IPS DF 6.9 (cell line): ENCODE data around the gene ADIPOR2.
A peak's percentile ranks its signal among the peaks of the same experiment; 100 is the strongest.
"Not testable (repeated sequence)": the region's sequence is repeated elsewhere in the genome, so short reads cannot be mapped to it uniquely, and the experiment has no call there.

ENCODE experiments used
- DNase-seq: peaks from one replicate; pipeline ENCODE4 v3.0.0-alpha.2; 2013; ENCODE audit warnings: low read depth, low spot score
- H3K27ac ChIP-seq: one replicate; pipeline ENCODE4 v1.5.1; 2013; ENCODE audit warnings: low read length, control low read depth
- H3K27me3 ChIP-seq: 2 replicates; pipeline ENCODE4 v1.6.1; 2013; ENCODE audit warnings: mild to moderate bottlenecking, low read length; ENCODE audit not compliant: control insufficient read depth, insufficient read depth
- H3K36me3 ChIP-seq: 2 replicates; pipeline ENCODE4 v1.6.1; 2013; ENCODE audit warnings: low read length; ENCODE audit not compliant: control insufficient read depth, insufficient read depth
- H3K4me1 ChIP-seq: 2 replicates; pipeline ENCODE4 v1.6.1; 2013; ENCODE audit warnings: low read length; ENCODE audit not compliant: control insufficient read depth, insufficient read depth
- H3K4me3 ChIP-seq: 2 replicates; pipeline ENCODE4 v1.5.1; 2013; ENCODE audit warnings: mild to moderate bottlenecking, low read length
- H3K9me3 ChIP-seq: 2 replicates; pipeline ENCODE4 v1.6.1; 2013; ENCODE audit warnings: low read length, inconsistent platforms; ENCODE audit not compliant: control insufficient read depth, insufficient read depth
- WGBS: extraction: QIAGEN DNeasy Blood & Tissue Kit; methylation state at CpG from one replicate; pipeline ENCODE4 v1.1.7; 2013; ENCODE audit warnings: mixed read lengths, missing lambda C conversion rate; ENCODE audit not compliant: insufficient read length, insufficient coverage; 5-methylcytosine and 5-hydroxymethylcytosine counted together

The ADIPOR2 gene

GRCh38 chr12:1715459-1715858 lies 24.6 kb downstream of the ADIPOR2 start:
- not testable (repeated sequence) for H3K36me3 ChIP-seq, H3K4me1 ChIP-seq, H3K9me3 ChIP-seq, H3K4me3 ChIP-seq, H3K27me3 ChIP-seq, DNase-seq, H3K27ac ChIP-seq
- WGBS = no CpG with 5 or more reads among the region's 8 CpGs

- DNase-seq = no peak
- no peak overlapping the region for H3K4me3 ChIP-seq
- no CpG with 5 or more reads among the region's 3 CpGs for WGBS
- H3K27ac ChIP-seq = no peak overlapping the region
- no peaks in the 10 kb centered on the region for H3K9me3 ChIP-seq
- H3K4me1 ChIP-seq = no peaks in the 10 kb centered on the region
- H3K27me3 ChIP-seq = no peaks in the 10 kb centered on the region
- H3K36me3 ChIP-seq = no peaks in the 10 kb centered on the region
These were observed 25.5 kb downstream of the ADIPOR2 start for GRCh38 chr12:1716215-1716862.

- Histone ChIP-seq H3K4me3 (no peak overlapping the region), H3K9me3 (no peaks in the 10 kb centered on the region), H3K36me3 (no peaks in the 10 kb centered on the region), H3K27ac (no peak overlapping the region), H3K4me1 (no peaks in the 10 kb centered on the region), H3K27me3 (no peaks in the 10 kb centered on the region)
- no peak for DNase-seq
These were observed 26.0 kb downstream of the ADIPOR2 start for GRCh38 chr12:1716911-1717310.

- Histone ChIP-seq H3K4me1 (no peaks in the 10 kb centered on the region), H3K4me3 (no peak overlapping the region), H3K36me3 (no peaks in the 10 kb centered on the region), H3K27ac (no peak overlapping the region), H3K27me3 (no peaks in the 10 kb centered on the region), H3K9me3 (no peaks in the 10 kb centered on the region)
- DNase-seq = no peak
These were observed 28.3 kb downstream of the ADIPOR2 start for GRCh38 chr12:1719139-1719538.

GRCh38 chr12:1720494-1720893 lies 29.6 kb downstream of the ADIPOR2 start:
- WGBS = no CpG with 5 or more reads among the region's 3 CpGs
- H3K9me3 ChIP-seq = no peaks in the 10 kb centered on the region
- H3K36me3 ChIP-seq = no peaks in the 10 kb centered on the region
- H3K27me3 ChIP-seq = no peaks in the 10 kb centered on the region
- no peaks in the 10 kb centered on the region for H3K4me1 ChIP-seq
- H3K4me3 ChIP-seq = no peak overlapping the region
- no peak overlapping the region for H3K27ac ChIP-seq
- peak; percentile 11 for DNase-seq

GRCh38 chr12:1723721-1724120 lies 32.9 kb downstream of the ADIPOR2 start:
- Histone ChIP-seq H3K27me3 (no peaks in the 10 kb centered on the region), H3K4me1 (no peaks in the 10 kb centered on the region), H3K4me3 (no peak overlapping the region), H3K27ac (no peak overlapping the region), H3K36me3 (no peaks in the 10 kb centered on the region), H3K9me3 (no peaks in the 10 kb centered on the region)
- WGBS = no CpG with 5 or more reads among the region's 6 CpGs
- DNase-seq = no peak

- H3K27ac ChIP-seq = no peak overlapping the region
- DNase-seq = no peak
- no peaks in the 10 kb centered on the region for H3K27me3 ChIP-seq
- no peak overlapping the region for H3K4me3 ChIP-seq
- WGBS = no CpG with 5 or more reads among the region's 3 CpGs
- no peaks in the 10 kb centered on the region for H3K4me1 ChIP-seq
- H3K36me3 ChIP-seq = no peaks in the 10 kb centered on the region
- H3K9me3 ChIP-seq = no peaks in the 10 kb centered on the region
These were observed 33.4 kb downstream of the ADIPOR2 start for GRCh38 chr12:1724250-1724649.

- Histone ChIP-seq H3K27ac (no peak overlapping the region), H3K9me3 (no peaks in the 10 kb centered on the region)
These were observed 35.9 kb downstream of the ADIPOR2 start for GRCh38 chr12:1726753-1727152.

GRCh38 chr12:1728824-1729223 lies 38.0 kb downstream of the ADIPOR2 start:
- Histone ChIP-seq H3K9me3 (no peaks in the 10 kb centered on the region), H3K4me1 (no peaks in the 10 kb centered on the region), H3K27me3 (no peaks in the 10 kb centered on the region), H3K36me3 (no peaks in the 10 kb centered on the region), H3K27ac (no peak overlapping the region), H3K4me3 (no peak overlapping the region)
- no CpG with 5 or more reads among the region's 1 CpG for WGBS
- DNase-seq = no peak

More at GRCh38 chr12:1726753-1727152, 35.9 kb downstream of the ADIPOR2 start:
- Histone ChIP-seq H3K4me1 (no peaks in the 10 kb centered on the region), H3K27me3 (no peaks in the 10 kb centered on the region), H3K4me3 (no peak overlapping the region), H3K36me3 (no peaks in the 10 kb centered on the region)
- no CpG with 5 or more reads among the region's 3 CpGs for WGBS
- no peak for DNase-seq

- no peaks in the 10 kb centered on the region for H3K9me3 ChIP-seq
- no peak overlapping the region for H3K27ac ChIP-seq
- no peaks in the 10 kb centered on the region for H3K36me3 ChIP-seq
- H3K4me3 ChIP-seq = no peak overlapping the region
- WGBS = no CpG with 5 or more reads among the region's 11 CpGs
- no peak for DNase-seq
- H3K4me1 ChIP-seq = no peaks in the 10 kb centered on the region
- no peaks in the 10 kb centered on the region for H3K27me3 ChIP-seq
These were observed 40.3 kb downstream of the ADIPOR2 start for GRCh38 chr12:1731019-1731687.

GRCh38 chr12:1731688-1732078 lies 40.8 kb downstream of the ADIPOR2 start:
- H3K4me3 ChIP-seq, H3K27ac ChIP-seq, H3K27me3 ChIP-seq, H3K9me3 ChIP-seq, H3K36me3 ChIP-seq, H3K4me1 ChIP-seq, DNase-seq: not testable (repeated sequence)
- WGBS = no CpG with 5 or more reads among the region's 10 CpGs
